Superior temporal gyrus (tissue), 1 donor: ENCODE measurements around the gene MAP1LC3B2.
A peak's percentile ranks its signal among the peaks of the same experiment; 100 is the strongest.

Experiments
- DNase-seq: peaks from one replicate; pipeline ENCODE4 v3.0.0-alpha.2; 2016; ENCODE audit errors: extremely low spot score

Gene MAP1LC3B2

DNA sequence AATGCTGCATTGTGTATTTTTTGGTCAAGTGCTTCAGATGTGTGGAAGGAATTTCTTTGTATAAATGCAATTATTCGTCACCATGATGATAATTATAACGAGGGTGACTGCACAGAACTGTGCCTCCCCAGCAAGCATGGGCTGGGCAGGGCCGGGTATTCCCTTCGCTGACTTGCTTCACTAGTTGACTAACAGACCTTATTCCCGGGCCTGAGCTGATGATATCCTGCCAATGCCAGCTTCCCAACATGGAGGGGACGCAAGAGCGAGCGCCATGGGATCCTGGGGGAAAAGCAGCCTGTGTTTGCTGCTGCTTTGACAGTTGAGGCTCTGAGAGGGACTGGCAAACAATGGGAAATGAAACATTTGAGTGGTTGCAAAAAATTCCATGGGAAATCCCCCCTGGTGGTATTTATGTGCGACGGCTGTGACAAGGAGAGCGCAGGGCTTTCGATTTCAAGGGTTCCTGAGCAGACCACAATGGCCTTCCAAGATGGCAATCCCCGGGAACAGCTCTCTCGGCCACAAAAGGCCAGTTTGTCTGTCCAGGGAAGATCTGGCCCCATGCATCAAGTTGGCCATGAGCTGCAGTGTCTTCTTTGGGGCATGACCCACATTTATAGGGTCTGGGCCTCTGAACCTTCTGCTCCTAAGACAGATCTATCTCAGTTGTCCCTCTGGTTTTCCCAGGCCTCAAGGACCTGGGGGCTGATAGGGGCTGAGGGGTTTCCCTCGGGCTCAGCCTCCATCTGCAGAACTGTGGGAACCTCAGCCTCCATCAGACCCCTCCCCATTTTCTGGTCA lies 21.9 kb upstream of the MAP1LC3B2 start:
- no peak for DNase-seq

DNA sequence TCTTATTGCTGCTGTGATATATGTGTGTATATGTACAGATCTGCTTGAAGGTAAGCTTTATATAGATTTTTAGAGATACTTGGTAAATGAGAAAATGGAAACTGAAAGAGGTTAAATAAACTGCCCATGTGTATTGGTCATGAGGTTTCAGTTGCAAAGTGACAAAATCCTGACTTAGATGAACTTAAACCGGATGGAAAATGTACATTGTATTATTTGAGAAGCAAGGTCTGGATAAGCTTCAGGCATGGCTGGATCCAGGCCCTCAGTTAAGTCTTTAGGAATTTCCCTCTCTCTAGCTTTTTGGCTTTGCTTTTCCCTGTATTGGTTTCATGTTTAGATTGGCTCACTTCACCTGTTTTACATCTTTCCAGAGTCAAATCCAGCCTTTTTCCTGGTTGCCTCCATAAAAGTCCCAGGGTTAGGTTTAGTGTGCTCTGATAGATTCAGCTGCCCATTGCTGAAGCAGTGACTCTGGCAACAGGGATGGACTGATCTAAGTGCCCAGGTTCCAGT lies 21.0 kb upstream of the MAP1LC3B2 start:
- no peak for DNase-seq

DNA sequence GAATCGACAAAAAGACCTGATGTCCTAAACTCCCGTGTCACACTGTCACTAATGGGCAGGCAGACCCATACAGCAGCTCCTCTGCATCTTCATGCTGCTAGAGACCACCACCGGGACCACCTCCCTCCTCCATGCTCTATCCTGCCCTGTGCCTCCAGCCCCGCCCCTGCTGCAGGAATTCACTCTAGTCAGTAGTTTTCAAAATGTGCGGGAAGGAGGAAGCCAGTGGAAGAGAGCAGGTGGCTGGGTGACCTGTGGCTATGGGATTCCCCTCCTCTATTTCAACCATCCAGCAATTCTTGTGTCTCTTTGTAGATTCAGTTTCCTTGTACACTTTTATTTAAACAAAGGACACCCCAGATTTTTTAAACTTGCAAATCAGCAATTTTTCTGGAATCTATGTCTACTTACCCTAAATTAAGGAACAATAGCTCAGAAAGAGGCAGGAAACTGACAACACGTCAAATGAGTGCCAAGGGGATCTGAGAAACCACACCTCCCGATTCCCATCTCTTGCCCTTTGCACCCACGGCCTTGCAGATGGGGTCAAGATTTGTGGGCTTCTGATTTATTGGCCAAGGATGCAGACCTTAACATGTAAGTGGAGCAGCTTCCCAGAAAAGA lies 20.4 kb upstream of the MAP1LC3B2 start:
- DNase-seq: no peak

GRCh38 chr12:116539361-116539771 lies 19.8 kb upstream of the MAP1LC3B2 start:
- peak; percentile 14 for DNase-seq

DNA sequence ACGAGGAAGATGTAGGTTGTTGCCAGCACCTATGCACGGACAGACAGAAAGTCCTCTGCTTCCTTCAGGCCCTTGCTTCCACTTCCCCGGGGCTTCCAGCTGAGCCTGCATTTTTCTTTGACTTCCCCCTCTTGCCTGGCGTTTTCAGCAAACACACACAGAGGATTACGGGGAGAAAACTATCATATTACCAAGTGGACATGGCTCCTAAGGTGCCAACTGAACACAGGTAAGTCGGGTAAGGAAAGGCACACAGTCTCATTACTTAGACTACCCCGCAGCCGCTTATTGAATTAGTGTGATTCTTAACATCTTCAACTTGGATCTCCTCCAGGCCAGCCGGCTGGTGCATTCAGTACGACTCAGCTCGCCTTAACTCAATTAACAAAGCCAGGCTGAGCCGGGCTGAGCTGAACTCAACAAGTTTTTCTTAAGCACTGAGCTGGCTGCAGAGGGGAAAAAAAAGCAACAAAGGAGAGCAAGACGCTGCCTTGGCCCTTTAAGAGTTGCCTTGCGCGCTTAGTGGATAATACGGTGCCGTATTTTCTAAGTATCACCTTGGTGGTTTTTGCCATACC lies 19.2 kb upstream of the MAP1LC3B2 start:
- peak; percentile 67 for DNase-seq

- DNase-seq: no peak
Observed at GRCh38 chr12:116540622-116541152, 18.5 kb upstream of the MAP1LC3B2 start.

DNA sequence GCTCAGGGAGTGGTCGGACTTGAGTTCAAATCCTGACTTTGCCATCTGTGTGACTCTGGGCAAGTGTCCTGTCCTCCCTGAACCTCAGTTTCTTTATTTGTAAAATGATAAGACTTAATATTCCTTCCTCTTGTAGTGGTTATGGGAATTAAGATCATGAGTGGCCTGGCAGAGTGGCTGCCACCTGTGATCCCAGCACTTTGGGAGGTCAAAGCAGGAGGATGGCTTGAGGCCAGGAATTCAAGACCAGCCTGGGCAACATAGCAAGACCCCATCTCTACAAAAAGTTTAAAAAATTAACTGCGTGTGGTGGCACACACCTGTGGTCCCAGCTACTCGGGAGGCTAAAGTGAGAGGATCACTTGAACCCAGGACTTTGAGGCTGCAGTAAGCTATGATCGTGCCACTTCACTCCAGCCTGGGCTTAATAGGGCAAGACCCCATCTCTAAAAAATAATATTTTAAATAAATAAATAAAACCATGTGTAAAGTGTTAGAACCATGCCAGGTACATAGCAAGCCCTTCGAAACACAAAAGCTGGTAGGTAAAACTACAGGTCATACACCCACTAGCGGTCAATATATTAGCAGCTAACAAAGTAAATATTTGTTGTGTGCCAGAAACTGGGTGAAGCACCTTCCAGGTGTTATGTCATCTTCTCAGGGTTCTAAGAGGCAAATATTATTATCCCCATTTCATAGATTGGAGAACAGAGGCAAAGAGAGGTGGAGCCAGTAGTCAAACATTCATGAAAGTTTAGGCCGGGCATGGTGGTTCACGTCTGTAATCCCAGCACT lies 17.4 kb upstream of the MAP1LC3B2 start:
- no peak for DNase-seq

DNA sequence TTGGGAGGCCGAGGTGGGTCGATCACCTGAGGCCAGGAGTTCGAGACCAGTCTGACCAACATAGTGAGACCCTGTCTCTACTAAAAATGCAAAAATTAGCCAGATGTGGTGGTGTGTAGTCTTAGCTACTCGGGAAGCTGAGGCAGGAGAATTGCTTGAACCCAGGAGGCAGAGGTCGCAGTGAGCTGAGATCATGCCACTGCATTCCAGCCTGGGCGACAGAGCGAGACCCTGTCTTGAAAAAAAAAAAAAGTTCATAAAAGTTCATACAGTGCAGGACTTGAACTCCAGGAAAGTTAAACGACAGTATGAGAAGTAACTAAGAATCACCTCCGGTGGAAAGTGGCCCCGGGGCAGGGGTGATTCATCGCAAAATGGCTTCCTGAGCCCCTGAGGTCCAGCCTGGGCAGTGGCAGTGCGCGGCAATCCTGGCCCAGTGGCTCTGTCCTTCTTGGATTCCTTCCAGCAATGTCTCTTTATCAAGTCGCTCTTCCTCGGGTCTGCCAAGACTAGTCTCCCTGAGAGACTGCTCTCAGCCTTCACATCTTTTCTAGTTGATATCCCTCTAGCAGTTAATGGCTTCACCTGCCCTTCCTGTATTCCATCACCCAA lies 16.7 kb upstream of the MAP1LC3B2 start:
- no peak for DNase-seq

GRCh38 chr12:116544656-116545055 lies 14.5 kb upstream of the MAP1LC3B2 start:
- no peak for DNase-seq

GRCh38 chr12:116545144-116545543 lies 14.0 kb upstream of the MAP1LC3B2 start:
- no peak for DNase-seq

DNA sequence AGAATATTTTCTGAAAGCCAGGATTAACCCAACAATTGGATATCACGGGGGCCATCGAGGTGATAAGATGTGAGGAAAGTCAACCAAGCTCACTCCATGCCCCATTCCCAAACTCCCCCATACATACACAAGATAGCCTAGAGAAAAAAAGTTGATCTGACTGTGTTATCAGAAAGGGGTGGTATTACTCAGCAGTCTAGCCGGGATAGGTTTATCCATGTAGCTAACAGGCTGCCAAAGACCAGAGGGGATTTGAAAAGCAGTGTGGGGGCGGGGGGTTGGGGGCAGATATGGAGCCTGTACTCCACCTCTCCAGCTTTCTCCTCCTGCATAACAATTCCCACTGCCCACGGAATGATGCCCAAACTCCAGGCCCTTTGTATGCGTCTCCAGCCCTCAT lies 13.2 kb upstream of the MAP1LC3B2 start:
- DNase-seq: no peak

- DNase-seq: no peak
Observed at GRCh38 chr12:116547955-116548501, 11.2 kb upstream of the MAP1LC3B2 start.

GRCh38 chr12:116549993-116550392 lies 9.2 kb upstream of the MAP1LC3B2 start:
- no peak for DNase-seq

GRCh38 chr12:116551151-116551550 lies 8.0 kb upstream of the MAP1LC3B2 start:
- no peak for DNase-seq

DNA sequence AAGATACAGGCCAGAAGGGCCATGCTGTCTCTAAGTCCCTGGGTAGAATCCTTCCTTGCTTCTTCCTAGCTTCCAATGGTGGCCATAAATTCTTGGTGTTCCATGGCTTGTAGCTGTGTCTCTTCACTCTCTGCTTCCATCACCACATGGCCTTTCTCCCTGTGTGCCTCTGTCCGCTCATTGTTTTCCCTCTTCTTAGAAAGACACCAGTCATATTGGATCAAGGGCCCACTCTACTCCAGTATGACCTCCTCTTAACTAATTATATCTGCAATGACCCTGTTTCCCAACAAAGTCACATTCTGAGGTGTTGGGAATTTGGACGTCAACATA lies 7.6 kb upstream of the MAP1LC3B2 start:
- no peak for DNase-seq

DNA sequence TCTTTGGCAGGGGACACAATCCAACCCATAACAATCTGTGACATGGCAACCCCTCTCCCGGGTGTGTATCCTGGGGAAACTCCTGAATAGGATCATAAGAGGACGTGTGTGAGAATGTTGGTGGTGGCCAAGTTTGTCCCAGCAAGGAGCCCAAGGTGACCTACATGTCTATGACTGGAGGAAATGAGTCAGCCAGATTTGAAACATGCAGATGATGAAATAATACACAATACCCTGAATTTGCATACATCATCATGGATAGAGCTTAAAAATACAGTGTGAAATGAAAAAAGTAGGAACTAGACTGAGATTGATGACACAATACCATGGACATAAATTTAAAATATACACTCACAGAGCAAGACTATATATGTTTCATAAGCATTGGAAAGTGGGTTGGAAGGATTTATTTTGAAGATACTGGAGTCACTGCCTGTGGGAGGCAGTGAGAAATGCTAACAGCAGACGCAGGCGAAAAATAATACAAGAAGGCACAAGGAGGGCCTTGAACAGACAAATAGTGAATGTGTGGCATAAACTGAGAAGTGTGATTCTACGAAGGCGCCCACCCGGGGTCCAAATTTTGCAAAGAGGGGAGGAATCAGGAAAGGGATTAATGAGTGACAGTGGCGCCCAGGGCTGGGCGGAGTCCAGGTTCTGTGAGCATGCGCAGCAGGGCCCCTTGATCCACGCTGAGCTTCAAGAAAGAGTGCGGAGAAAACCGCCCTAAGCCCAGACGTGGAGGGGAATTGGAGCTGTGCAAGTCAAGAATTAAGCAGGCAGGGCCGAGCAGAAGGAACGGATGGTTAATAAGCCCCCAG lies 7.0 kb upstream of the MAP1LC3B2 start:
- DNase-seq: peak; percentile 53

- DNase-seq: peak; percentile 15
Observed at GRCh38 chr12:116552773-116553373, 6.3 kb upstream of the MAP1LC3B2 start.

DNA sequence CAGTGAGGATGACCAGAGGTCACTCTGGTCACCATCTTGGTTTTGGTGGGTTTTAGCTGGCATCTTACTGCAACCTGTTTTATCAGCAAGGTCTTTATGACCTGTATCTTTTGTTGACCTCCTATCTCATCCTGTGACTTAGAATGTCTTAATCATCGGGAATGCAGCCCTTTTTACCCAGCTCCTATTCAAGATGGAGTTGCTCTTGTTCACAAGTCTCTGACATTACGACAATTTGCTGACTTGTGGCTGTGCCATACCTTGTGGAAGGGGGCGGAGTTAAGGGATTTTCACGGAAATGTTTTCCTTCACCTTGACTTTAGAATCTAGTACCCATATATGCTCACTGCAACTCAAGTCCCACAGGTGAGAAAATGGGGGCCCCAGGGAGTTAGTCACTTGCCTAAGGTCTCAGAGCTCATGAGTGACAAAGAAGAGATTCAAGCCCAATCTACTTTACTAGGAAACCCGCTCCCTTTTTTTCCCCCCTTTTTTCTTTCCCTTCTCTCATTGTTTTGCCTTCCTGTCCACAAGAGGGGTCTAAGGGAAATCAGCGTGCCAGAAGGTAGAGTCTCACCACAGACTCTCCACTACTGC lies 2.7 kb upstream of the MAP1LC3B2 start:
- no peak for DNase-seq

DNA sequence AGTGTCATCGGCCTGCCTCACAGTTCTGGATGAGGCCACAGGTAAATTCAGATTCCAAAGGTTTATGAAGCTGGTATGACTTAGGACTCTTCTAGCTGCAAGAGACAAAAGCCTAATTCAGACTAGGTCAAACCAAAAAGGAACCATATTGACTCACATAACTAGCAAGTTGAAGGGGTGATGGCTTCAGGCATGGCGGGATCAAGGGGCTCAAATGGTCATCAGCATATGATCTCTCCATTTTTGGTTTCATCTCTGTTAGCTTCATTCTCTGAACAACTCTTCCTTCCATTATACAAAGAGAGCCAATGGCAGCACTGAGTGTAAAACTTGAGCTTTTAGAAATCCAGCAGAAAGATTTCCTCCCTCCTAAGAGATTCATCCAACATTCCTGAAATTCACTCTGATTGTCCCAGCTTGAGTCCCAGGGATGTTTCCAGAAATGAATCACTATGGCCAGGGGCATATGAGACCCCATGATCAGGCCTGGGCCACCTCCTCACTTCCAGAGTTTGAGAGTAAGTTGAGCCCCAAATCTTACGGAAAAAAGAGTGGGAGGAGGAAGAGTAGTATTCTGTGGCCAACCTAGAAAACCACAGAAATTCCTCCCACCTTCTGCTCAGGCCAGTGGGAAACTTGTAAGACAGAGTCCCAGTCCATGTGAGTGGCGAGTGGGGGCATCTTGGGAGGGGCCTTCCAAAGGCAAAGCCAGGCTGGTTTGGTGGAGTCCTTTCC lies 2.0 kb upstream of the MAP1LC3B2 start:
- no peak for DNase-seq
